ENCODE measurements around the gene TCF7L2. TPM values are rescaled to one million over a fixed set of nuclear protein-coding genes. Genes with fewer than 3 reads are reported as not detected.

The TCF7L2 gene
- total RNA-seq, 1 donor from 2014 or later, result 49.3 TPM

DNA sequence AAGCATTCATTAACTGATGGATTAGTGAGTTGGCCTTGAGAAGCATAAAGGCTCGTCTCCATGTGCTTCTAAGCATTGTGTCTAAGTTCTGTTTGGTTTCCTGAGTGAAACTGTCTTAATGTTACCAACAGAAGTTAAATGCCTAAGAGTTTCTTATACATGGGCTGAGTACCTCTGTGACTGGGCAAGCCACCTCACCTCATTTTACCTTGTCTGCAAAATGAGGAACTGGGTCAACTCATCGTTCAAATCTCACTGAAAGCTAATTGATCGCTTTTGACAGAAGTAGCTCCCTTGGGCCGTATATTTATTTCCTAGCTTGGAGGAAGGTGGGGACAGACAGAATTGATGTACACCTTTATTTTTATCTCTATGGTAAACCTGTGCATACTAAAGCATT, 88.9 kb downstream of the TCF7L2 start:
- Mint-ChIP-seq H3K9me3 (ENCODE audit: unreplicated experiment) (no peaks in the 10 kb centered on the region), H3K27ac (ENCODE audit: unreplicated experiment) (no peak overlapping the region), H3K27me3 (ENCODE audit: unreplicated experiment) (peaks cover 2% of the 10 kb centered on the region), H3K4me1 (ENCODE audit: unreplicated experiment) (peaks cover 50% of the 10 kb centered on the region), H3K36me3 (ENCODE audit: low read depth, unreplicated experiment) (peaks cover 7% of the 10 kb centered on the region), H3K4me3 (ENCODE audit: unreplicated experiment) (no peak overlapping the region)
- DNase-seq (ENCODE audit: low spot score), result no peak
- no peak for TF ChIP-seq CTCF (IDR thresholded peaks at IDR 0.05; ENCODE audit: unreplicated experiment)

DNA sequence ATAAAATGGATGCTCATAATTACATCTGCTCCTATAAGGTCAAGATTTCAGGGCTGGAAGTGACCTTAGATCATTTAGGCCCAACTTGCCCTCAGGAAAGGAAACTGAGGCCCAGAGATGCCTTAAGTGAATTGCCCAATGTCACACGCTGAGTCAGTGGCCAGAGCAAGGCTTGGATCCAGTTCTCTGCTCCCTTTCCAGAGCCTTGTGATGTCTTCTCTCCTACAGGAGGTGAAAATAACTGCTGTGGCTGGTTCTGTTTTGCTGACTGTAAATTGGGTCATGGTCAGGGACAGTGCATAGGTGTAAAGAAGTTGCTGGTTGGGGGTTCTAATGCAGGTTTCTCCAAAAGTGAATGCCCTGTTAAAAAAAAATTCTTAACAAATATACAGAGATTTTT, 91.3 kb downstream of the TCF7L2 start:
- no peak overlapping the region for H3K4me3 Mint-ChIP-seq (ENCODE audit: unreplicated experiment)
- peaks cover 16% of the 10 kb centered on the region for H3K36me3 Mint-ChIP-seq (ENCODE audit: low read depth, unreplicated experiment)
- no peak for DNase-seq (ENCODE audit: low spot score)
- TF ChIP-seq CTCF (IDR thresholded peaks at IDR 0.05; ENCODE audit: unreplicated experiment), result no peak
- no peak overlapping the region for H3K27ac Mint-ChIP-seq (ENCODE audit: unreplicated experiment)
- H3K27me3 Mint-ChIP-seq (ENCODE audit: unreplicated experiment), result peaks cover 5% of the 10 kb centered on the region
- H3K4me1 Mint-ChIP-seq (ENCODE audit: unreplicated experiment), result peaks cover 39% of the 10 kb centered on the region
- H3K9me3 Mint-ChIP-seq (ENCODE audit: unreplicated experiment), result no peaks in the 10 kb centered on the region

- Mint-ChIP-seq H3K4me3 (ENCODE audit: unreplicated experiment) (no peak overlapping the region), H3K36me3 (ENCODE audit: low read depth, unreplicated experiment) (peaks cover 16% of the 10 kb centered on the region), H3K27me3 (ENCODE audit: unreplicated experiment) (peaks cover 5% of the 10 kb centered on the region), H3K27ac (ENCODE audit: unreplicated experiment) (peak overlapping the region; percentile 11), H3K9me3 (ENCODE audit: unreplicated experiment) (no peaks in the 10 kb centered on the region), H3K4me1 (ENCODE audit: unreplicated experiment) (peaks cover 32% of the 10 kb centered on the region)
- no peak for DNase-seq (ENCODE audit: low spot score)
- no peak for TF ChIP-seq CTCF (IDR thresholded peaks at IDR 0.05; ENCODE audit: unreplicated experiment)
These were observed 92.0 kb downstream of the TCF7L2 start for GRCh38 chr10:113041841-113042750.

DNA sequence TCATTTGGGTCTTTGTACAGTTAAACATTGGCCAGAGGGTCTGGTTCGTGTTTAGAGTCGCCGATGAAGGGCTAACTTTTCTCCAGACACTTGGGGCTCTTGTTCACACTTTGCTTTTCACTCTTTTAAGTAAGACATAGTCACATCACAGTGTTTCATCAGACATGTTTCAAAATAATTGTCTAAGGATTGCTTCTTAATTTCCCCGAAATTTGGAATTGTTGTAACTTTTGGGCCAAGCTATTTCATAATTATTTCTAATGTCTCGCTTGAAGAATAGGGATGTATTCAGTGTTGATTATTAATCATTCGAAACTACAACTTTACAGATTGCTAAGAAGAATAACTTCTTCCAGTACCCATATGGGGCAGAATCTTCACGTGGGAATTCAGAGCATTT, 92.8 kb downstream of the TCF7L2 start:
- no peak for DNase-seq (ENCODE audit: low spot score)
- TF ChIP-seq CTCF (IDR thresholded peaks at IDR 0.05; ENCODE audit: unreplicated experiment), result no peak
- peaks cover 32% of the 10 kb centered on the region for H3K4me1 Mint-ChIP-seq (ENCODE audit: unreplicated experiment)
- peaks cover 5% of the 10 kb centered on the region for H3K27me3 Mint-ChIP-seq (ENCODE audit: unreplicated experiment)
- no peak overlapping the region for H3K4me3 Mint-ChIP-seq (ENCODE audit: unreplicated experiment)
- no peaks in the 10 kb centered on the region for H3K9me3 Mint-ChIP-seq (ENCODE audit: unreplicated experiment)
- no peak overlapping the region for H3K27ac Mint-ChIP-seq (ENCODE audit: unreplicated experiment)
- peaks cover 16% of the 10 kb centered on the region for H3K36me3 Mint-ChIP-seq (ENCODE audit: low read depth, unreplicated experiment)
